ENCODE results near the gene PTPRU.

PTPRU gene

DNA sequence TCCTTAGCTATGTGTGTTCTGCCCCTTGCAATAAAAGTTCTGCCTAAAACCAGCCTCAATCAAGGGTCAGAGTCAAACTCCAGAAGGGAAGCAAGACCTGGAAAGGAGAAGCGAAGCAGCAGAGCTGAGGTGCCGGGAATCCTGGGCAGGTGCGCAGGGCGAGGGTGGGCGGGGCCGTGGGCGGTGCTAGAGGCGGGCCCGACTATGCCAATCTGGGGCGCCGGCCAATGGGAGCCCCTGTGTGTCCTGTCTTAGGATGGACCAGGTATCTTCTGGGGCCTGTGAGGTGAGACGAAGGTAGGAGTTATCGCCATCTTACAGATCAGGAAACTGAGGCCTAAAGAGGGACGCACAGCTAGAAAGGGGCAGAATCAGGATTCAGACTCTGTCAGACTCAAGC lies 120.3 kb downstream of the PTPRU start:
- TF ChIP-seq CTCF (conservative IDR thresholded peaks at IDR 0.05; ENCODE audit: low read length) (no peak), EZH2phosphoT487 (IDR thresholded peaks at IDR 0.05; ENCODE audit: borderline replicate concordance) (no peak)

GRCh38 chr1:29357452-29357851 lies 121.1 kb downstream of the PTPRU start:
- Histone ChIP-seq H3K9me3 (ENCODE audit: insufficient read depth, low read depth, low read length) (no peaks in the 10 kb centered on the region), H3K36me3 (ENCODE audit: insufficient read depth, low read length) (no peaks in the 10 kb centered on the region), H2AFZ (ENCODE audit: low read length) (no peak overlapping the region), H3K9me2 (replicated peaks; ENCODE audit: low read depth, low read length) (no peaks in the 10 kb centered on the region), H4K20me1 (ENCODE audit: insufficient read depth, low read length, poor library complexity, severe bottlenecking) (no peaks in the 10 kb centered on the region), H3K27me3 (ENCODE audit: insufficient read depth, low read length, poor library complexity, severe bottlenecking) (no peaks in the 10 kb centered on the region), H3K9ac (ENCODE audit: low read depth, low read length, poor library complexity, severe bottlenecking) (no peak overlapping the region), H3K4me2 (ENCODE audit: low read depth, low read length, poor library complexity, severe bottlenecking) (no peak overlapping the region), H3K4me3 (ENCODE audit: low read length, poor library complexity, severe bottlenecking) (no peak overlapping the region), H3F3A (ENCODE audit: low read depth) (no peaks in the 10 kb centered on the region), H3K4me1 (ENCODE audit: insufficient read depth, low read length, poor library complexity, severe bottlenecking) (no peaks in the 10 kb centered on the region), H3K79me2 (ENCODE audit: insufficient read depth, low read length) (no peaks in the 10 kb centered on the region)
- TF ChIP-seq CTCF (conservative IDR thresholded peaks at IDR 0.05; ENCODE audit: low read length) (no peak), EZH2phosphoT487 (IDR thresholded peaks at IDR 0.05; ENCODE audit: borderline replicate concordance) (no peak)

More for the DNA sequence above, 120.3 kb downstream of the PTPRU start:
- no peaks in the 10 kb centered on the region for H3K27me3 ChIP-seq (ENCODE audit: insufficient read depth, low read length, poor library complexity, severe bottlenecking)
- no peak overlapping the region for H3K4me2 ChIP-seq (ENCODE audit: low read depth, low read length, poor library complexity, severe bottlenecking)
- H3K9me2 ChIP-seq (replicated peaks; ENCODE audit: low read depth, low read length), result no peaks in the 10 kb centered on the region
- H3K36me3 ChIP-seq (ENCODE audit: insufficient read depth, low read length), result no peaks in the 10 kb centered on the region
- H3K79me2 ChIP-seq (ENCODE audit: insufficient read depth, low read length), result no peaks in the 10 kb centered on the region
- H3K9ac ChIP-seq (ENCODE audit: low read depth, low read length, poor library complexity, severe bottlenecking), result no peak overlapping the region
- H2AFZ ChIP-seq (ENCODE audit: low read length), result no peak overlapping the region
- no peaks in the 10 kb centered on the region for H3K9me3 ChIP-seq (ENCODE audit: insufficient read depth, low read depth, low read length)
- H3K4me1 ChIP-seq (ENCODE audit: insufficient read depth, low read length, poor library complexity, severe bottlenecking), result no peaks in the 10 kb centered on the region
- no peak overlapping the region for H3K4me3 ChIP-seq (ENCODE audit: low read length, poor library complexity, severe bottlenecking)
- H4K20me1 ChIP-seq (ENCODE audit: insufficient read depth, low read length, poor library complexity, severe bottlenecking), result no peaks in the 10 kb centered on the region
- no peaks in the 10 kb centered on the region for H3F3A ChIP-seq (ENCODE audit: low read depth)

GRCh38 chr1:29358183-29358582 lies 121.9 kb downstream of the PTPRU start:
- no peak overlapping the region for H2AFZ ChIP-seq (ENCODE audit: low read length)
- H3K4me2 ChIP-seq (ENCODE audit: low read depth, low read length, poor library complexity, severe bottlenecking), result no peak overlapping the region
- no peaks in the 10 kb centered on the region for H3K27me3 ChIP-seq (ENCODE audit: insufficient read depth, low read length, poor library complexity, severe bottlenecking)
- H3K9ac ChIP-seq (ENCODE audit: low read depth, low read length, poor library complexity, severe bottlenecking), result no peak overlapping the region
- no peaks in the 10 kb centered on the region for H3K36me3 ChIP-seq (ENCODE audit: insufficient read depth, low read length)
- H3K9me2 ChIP-seq (replicated peaks; ENCODE audit: low read depth, low read length), result no peaks in the 10 kb centered on the region
- H3K4me3 ChIP-seq (ENCODE audit: low read length, poor library complexity, severe bottlenecking), result no peak overlapping the region
- H3F3A ChIP-seq (ENCODE audit: low read depth), result no peaks in the 10 kb centered on the region
- H4K20me1 ChIP-seq (ENCODE audit: insufficient read depth, low read length, poor library complexity, severe bottlenecking), result no peaks in the 10 kb centered on the region
- H3K79me2 ChIP-seq (ENCODE audit: insufficient read depth, low read length), result no peaks in the 10 kb centered on the region
- no peaks in the 10 kb centered on the region for H3K4me1 ChIP-seq (ENCODE audit: insufficient read depth, low read length, poor library complexity, severe bottlenecking)
- TF ChIP-seq CTCF (conservative IDR thresholded peaks at IDR 0.05; ENCODE audit: low read length) (no peak), EZH2phosphoT487 (IDR thresholded peaks at IDR 0.05; ENCODE audit: borderline replicate concordance) (no peak)
- H3K9me3 ChIP-seq (ENCODE audit: insufficient read depth, low read depth, low read length), result no peaks in the 10 kb centered on the region

All from Loucy (cell line).